DMS 273 treated with DMSO at 0.1 percent for 48 hours (cell line): ENCODE data around the gene S100A4.
A peak's percentile ranks its signal among the peaks of the same experiment; 100 is the strongest.
"Not testable (repeated sequence)": the region's sequence is repeated elsewhere in the genome, so short reads cannot be mapped to it uniquely, and the experiment has no call there.

Source experiments
- DNase-seq: peaks from one replicate; lab custom pipeline; 2025; lab: John Stamatoyannopoulos, UW

The S100A4 gene

DNA sequence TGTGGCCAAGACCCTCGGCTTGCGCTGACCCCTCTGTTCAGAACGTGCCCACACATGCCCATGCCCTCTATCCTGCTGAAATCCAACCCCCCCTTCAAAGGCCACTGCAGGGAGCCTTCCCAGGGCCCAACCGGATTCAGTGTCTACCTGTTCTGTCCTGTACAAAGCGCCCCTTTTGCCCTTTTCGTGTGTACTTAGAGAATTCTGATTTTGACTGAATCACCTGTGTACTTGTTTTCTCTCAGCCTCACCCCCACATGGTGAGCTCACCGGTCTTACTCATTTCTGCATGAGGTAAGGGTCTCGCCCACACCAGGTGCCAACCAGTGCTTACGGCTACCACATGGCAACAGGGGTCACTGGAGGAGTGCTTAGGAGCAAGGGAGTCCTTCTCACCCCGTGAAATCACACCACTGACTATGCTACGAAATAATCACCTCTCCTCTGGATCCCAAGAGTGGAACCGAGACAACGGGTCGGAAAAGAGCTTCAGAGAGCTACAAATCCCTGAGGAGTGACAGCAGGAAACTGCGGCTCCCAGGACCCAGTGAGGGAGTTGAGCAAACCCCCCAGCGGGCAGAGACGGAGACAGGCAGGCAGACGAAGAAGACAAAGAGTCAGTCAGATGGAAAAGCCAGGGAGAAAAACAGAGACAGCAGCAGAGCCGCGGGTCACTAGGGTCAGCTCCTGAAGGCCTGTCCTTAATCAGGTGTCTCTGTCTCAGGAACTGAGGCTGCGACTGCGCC lies 22.2 kb upstream of the S100A4 start:
- DNase-seq, result peak; percentile 52

DNA sequence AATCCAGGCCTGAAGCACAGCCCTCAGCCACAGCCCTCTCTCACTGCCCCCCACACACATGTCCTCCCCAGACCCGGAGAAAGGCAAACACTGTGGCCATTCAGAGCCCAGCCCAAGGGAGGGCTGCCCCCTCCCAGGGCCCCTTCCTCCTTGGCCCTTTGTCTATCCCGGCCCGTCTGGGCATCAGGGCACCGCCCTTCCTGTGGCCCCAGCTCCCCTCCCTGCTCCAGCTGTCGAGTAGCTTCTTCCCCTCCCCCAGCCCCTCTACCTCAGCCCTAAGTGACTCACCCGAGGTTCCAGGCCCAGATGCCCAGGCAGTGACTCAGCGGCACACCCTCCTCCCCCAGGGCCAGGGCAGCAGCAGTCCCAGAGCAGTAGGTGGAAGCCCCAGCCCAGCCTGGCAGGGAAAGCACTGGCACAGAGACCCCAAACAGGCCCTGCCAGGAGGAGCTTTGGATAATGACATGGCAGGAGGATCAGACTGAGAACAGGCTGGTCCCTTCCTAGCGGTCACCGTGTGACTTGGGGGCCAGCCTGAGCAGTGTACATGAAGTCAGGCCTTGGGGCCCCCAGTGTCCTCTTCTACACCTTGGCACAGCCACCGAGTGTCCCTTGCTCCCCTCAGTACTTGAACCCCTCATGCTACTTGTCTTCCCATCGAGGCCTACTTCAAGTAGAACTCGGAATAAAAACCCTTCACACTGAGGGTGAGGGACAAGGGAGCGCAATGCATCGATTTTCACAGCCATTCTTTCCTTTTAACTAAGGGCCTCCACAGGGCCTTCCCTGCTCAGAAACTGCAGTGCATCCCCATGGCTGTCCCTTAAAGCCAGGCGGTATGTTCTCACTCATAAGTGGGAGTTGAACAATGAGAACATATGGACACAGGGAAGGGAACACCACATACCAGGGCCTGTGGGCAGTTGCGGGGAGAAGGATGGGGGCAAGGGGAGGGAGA lies 21.1 kb upstream of the S100A4 start:
- peak; percentile 99 for DNase-seq

DNA sequence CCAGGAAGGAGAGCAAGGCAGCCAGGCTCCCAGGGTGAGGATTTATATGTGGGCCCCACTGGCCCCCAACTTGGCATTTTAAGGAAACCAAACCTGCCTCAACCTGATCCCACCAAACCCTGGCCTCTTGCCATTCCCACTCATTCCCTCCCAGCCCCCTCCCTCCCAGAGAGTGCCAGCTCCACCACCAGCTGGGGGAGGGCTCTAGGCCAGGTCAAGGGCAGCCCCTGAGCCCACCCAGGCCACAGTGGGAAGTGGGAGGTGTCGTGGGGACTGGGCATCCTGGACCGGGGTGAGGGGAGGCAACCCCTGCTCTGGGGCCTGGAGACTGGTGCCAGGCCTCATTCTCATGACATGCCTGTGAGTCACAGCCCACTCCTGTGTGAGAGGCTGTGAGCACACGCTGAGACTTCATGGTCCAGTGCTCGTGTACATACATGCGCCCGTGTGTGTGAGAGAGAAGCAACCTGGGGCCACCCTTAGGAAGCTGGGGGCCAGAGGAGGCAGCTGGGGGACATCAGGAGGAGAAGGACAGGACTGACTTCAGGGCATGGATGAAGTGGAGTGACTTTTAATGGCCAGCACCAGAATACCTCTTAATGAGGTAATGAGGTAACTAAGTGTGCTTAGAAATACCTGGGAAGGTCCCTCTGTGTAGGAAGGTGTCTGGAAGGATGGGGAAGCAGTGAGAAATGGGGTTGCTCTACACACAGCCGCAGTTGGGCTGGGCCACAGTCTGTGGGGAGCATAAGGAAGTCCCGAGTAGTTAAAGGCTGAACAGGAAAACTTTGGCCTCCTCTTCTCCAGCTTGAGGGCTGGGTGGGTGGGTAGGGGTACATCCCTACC lies 20.1 kb upstream of the S100A4 start, which contains the start of gene S100A2:
S100A2 (minus strand) TSS at position 316 of the 846 bp plus-strand sequence. CDS start 1,967 bp downstream, outside the sequence.
- peak; percentile 76 for DNase-seq

DNA sequence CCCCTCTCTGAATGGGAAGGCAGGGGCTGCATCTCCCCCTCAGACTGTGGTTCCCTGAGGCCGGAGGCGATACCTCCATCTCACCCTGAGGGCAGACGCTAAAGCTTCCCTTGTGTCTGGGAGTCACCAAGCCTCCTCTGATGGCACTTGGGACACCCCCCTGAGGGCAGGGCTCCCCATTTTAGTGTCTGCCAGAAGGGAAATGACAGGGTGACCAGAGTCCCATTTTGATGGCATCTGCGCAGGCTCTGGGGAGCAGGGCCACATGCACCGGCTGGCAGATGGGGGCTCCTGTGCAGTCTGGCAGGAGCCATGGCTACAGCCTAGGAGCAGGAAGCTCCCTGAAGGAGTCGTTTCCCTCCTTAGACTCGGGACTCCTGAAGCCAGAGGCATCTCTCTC lies 18.4 kb upstream of the S100A4 start:
- no peak for DNase-seq

DNA sequence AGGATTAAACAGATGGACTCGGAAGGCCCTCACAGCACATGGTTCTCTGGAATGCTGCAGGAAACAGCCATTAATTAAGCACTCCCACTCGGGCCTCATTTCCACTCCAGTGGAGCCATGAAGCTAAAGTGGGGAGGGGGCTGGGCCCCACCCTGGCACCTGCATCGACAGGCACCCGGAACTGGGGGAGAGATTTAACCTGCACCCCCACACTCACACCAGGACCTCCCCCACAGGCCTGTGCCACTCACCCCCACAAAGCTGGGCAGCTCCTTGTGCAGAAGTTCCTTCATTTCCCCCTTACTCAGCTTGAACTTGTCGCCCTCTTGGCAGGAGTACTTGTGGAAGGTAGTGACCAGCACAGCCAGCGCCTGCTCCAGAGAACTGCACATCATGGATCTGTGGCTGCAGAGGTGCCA lies 17.9 kb upstream of the S100A4 start:
- peak; percentile 34 for DNase-seq

DNA sequence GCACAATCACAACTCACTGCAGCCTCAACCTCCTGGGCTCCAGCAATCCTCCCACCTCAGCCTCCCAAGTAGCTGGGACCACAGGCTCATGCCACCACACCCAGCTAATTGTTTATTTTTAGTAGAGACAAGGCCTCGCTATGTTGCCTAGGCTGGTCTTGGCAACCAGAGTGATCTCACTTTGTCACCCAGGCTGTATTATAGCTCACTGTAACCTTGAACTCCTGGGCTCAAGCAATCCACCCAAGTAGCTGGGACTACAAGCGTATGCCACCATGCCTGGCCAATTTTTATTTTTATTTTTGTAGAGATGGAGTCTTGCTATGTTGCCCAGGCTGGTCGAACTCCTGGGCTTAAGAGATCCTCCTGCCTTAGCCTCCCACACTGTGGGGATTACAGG lies 16.4 kb upstream of the S100A4 start:
- DNase-seq, result not testable (repeated sequence)

DNA sequence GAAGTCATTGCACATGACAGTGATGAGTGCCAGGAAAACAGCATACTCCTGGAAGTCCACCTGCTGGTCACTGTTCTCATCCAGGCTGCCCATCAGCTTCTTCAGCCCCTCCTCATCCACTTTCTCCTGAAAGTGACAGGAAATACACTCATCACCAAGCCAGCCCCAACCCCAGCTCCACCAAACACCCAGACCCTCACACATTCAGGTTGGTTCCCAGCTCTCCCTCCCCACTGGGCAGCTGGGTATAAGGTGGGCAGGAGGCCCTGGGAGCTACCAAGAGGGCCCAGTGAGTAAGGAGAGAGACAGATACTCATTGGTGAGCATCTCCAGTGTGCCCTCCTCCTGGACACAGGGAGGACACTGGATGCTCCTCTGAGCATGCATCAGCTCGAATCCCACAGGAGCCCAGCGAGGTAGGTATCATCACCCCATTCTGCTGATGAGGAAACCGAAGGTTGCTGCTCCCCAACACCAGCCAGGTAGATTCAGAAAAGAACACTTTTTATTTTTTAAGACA lies 15.9 kb upstream of the S100A4 start:
- DNase-seq, result no peak

DNA sequence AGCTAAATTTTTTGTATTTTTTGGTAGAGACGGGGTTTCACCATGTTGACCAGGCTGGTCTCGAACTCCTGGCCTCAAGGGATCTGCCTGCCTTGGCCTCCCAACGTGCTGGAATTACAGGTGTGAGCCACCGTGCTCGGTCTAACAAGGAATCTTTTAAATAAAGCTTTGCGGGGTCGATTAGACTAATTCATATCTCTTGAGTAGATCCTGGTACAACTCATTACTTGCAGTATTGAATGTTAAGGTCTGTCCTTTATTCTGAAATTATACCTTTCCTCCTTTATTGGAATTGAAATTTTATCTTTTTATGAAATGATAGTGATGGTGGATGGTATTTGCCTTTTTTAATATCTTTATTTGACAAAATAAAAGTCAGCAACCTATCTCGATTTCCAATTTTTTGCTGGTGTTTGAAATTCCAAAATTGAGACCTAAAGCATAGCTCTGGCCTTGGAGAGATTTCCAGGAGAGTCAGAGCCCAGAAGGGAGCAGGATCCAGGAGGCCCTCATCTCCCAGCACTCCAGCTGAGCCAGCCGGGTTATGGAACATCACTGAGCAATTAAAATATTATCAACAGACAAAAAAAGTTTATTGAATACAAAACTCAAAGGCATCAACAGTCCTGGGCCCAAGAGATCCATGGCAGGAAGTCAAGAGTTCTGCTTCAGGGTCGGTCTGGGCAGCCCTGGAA lies 15.3 kb upstream of the S100A4 start:
- DNase-seq, result no peak

DNA sequence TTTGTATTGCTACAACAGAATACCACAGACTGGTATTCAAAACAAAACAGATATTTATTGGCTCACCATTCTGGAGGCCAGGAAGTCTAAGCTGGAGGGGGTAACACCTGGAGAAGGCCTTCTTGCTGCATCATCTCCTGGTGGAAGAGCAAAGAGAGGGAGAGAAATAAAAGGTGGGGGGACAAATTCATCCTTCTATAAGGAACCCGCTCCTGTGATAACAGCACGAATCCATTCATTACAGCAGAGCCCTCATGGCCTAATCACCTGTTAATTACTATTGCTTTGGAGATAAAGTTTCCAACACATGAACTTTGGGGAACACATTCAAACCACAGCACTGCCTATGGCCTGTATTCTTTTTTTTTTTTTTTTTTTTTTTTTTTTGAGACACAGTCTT lies 14.6 kb upstream of the S100A4 start:
- no peak for DNase-seq

DNA sequence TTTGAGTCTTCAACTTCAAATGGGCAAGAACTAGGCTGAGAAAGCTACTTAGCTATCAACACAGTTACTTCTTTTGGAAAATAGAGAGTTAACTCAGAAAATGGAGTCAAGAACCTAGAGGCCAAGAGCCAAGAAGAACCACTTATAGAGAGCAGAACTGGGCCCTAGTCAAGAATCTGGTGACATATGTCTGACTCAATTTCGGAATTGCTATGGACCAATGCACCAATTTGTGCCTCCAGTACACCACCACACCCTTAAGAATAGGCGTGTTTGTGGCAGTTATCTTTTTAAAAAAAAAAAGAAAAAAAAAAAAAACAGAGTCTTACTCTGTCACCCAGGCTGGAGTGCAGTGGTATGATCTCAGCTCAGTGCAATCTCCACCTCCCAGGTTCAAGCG lies 12.3 kb upstream of the S100A4 start:
- no peak for DNase-seq

DNA sequence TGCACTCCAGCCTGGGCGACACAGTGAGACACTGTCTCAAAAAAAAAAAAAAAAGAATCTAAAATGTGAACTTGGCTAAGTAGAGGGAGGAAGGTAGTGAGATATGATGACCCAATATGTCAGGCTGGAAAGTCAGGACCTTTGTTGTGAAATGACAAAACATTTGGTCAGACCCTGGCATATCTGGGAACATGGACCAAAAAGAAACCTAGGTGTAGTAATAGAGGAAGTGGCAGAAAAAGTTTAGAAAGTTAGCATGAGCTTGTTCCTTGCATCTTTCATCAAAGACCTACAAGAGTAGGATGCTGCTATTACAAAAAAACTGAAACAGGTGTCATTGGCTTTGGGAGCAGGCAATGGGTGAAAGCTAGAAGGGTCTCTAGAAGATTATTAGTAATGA lies 10.7 kb upstream of the S100A4 start:
- no peak for DNase-seq

DNA sequence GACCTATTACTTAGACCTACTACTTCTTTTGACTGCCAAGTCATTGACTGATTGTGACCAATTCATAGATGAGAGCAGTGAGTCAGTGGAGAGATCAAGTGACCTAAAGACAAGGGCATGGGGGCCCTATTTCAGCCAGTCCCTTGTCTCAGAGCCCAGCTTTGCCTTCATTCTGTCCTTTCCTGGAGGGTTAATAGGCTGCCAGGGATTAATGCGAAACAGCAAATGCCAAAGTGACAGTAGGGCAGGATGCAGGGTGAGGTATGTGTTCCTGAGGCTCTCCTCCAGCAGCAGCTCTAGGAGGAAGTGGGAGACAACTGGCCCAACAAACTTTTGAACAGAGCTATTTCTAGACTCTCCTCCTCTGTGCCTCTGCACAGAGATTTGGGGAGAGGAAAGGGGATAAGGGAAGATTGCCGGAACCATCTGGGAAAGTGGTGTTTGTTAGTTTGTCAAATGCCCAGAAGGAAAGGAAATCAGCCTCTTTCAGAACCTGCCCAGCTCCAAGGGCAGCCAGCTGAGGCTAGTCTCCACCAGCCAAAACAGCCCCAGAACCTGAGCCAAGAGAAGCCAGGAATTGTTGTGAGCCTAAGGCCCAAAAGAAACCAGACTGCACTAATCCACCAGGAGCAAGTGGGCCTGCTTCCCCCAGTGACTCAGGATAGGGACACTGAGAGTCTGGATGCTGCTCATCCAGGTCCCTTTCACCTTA lies 8.4 kb upstream of the S100A4 start:
- no peak for DNase-seq

DNA sequence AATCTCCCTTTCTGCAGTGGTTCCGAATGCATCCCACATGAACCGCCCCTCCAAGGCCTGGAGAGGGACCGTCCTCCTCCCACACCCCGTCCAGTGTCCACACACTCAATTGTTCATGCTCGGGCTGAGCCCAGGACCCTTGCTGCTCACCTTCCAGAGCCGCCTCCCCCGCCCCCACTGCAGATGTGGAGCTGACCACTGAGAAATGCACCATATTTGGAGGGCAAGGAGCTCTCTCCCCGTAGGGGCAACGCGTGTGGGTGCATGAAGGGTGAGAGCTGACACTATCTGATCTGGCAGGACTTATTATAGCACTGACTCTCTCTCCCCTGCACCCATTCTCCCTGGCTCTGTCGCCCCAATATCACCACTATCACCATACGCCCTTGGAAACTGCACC lies 7.5 kb upstream of the S100A4 start:
- no peak for DNase-seq

DNA sequence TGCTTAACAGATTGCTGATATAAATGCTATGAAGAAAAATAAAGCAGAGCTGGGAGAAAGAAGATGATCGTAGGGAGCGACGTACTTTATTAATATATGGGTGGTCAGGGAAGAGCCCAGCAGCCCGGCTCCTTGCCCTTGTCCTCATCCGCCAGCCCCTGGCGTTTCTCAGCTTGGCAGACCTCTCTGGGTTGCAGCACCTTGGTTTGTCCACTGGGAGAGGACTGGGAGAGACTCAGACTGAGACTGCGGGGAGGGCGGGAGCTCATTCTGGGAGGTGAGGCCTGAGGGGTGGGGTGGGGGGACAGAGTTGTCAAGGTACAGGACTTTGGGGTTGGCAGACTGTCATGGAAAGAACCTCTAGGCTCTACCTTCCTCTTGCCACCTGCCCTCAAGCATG lies 6.7 kb upstream of the S100A4 start:
- DNase-seq, result no peak

DNA sequence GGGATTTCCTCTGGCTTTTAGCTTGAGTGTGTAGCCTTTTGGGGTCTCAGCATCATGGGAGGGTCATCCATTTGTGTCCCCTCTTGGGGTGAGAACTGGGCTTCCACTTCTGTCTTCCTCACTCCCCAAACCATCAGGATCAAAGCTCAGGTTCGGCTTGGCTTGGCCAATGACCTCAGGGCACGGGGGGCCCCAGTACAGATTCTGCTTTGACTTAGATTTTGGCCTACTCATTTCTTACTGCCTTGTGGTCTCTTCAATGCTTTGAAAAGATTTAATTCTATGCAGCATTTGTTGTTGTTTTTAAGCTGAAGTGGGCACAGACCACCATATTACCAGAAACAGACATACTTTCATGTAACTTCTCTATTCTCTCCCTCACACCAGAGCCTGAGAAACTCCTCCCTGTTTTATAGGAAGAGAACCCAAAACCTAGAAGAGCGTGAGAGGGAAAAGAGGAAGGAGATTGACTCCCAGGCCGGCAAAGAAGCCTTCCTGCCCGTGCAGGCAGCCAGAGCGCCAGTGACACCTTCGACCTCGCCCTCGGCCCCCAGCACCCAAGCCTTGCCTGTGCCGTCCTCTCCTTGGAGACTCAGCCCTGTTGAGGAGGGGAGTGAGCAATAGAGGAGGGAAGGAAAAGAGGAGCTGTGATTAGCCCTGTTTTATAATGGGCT lies 5.4 kb upstream of the S100A4 start:
- DNase-seq, result no peak

DNA sequence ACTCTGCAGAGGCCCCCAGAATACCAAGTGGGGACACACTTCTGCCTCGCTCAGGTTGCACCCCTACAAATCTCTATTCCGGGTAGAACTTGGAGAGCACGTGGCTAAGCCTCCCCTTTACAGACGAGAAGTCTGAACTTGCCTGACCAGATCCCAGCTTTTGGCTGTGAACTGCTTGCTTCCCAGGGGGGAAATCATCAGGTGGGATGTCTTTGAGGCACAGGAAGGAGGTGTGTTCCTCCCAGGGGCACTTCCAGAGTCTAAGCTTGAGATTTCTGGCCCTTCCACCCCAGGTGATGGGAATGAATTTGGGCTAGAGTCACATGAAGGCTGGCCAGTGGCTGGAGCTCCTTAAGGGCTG lies 4.8 kb upstream of the S100A4 start:
- DNase-seq, result no peak

DNA sequence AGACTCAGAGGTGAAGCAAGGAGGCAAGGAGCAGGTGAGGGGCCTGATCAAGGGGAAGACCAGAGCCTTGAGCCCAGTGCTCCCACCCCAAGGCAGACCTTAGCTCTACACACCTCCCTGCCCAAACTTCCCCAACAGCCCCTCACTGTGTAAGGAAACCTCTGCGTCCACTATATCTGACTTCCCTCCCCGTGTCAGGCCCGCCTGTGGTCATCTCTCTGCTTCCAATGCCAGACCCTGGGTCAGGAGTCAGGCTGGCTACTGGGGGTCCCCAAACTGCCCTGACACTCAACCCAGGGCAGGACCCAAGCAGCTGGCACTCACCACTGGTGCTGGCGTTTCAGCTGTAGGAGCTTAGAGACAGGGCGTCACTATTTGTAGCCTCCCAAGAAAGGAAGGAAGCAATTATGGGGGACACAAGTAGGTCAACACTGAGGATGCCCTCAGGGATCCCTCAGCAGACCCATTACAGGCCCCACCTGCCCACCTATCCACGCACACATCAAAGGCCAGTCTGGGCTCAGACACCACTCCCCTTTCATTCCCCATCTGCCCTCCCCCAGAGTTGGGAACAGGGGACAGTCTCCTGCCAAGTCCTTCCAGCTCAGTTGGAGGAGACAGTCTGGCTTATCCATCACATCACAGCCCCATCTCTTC lies 4.3 kb upstream of the S100A4 start:
- DNase-seq, result no peak

DNA sequence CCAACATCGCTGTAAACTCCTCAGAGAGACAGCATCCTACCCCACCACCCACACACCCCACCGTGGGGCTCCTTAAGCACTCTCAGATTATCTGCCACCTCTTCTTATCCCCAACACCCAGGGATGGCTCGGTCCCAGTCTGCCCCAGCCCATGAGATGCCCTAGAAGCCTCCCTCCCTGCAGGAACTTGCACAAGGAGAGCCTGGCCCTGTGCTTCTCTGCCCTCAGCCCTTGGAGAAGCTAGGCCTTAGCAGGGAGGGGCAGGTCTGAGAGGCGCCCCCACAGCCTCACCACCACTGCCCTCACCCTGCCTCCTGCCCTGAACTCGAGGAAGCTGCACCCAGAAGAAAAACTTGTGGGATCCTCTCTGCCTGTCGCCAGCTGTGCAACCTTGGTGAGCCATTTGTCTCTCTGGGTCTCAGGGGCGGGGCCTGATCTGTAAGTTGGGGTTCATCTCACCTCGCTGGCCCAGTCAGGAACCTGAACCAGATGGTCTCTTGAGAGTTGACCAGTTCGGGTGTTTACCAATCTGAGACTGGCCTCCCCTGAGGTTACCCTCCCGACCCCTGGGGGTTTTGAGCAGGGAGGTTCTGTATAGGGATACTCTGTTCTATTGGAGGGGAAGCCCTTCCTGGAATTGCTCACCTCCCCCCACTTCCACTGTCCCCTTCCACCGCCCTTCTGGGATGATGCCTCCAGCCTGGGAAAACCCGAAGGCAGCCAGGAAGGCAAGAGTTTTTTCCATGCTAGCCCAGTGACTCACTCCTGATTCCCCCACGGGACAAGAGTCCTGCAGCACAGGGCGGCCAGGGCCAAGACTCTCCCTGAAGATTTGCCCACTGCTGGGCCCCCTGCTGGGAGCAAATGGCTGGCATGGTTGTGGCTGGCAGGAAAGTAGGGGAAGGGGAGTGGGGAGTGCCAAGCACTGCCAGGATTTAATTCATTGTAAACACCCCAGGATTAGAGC lies 3.4 kb upstream of the S100A4 start, which contains the start of gene S100A3:
S100A3 (minus strand) TSS at position 537 of the 967 bp plus-strand sequence. CDS start 773 bp downstream, outside the sequence.
- no peak for DNase-seq
